C4-2B (cell line): ENCODE measurements around the gene ANKH.

ENCODE experiments used
- ZFX ChIP-seq: fragments of 450-650 bp; IDR thresholded peaks from 2 replicates; pipeline ENCODE4 v1.6.1; 2017
- TF ChIP-seq, protein P1 (sequence below): fragments of 450-650 bp; conservative IDR thresholded peaks from 2 replicates; pipeline ENCODE4 v1.5.1; 2017; ENCODE audit warnings: mild to moderate bottlenecking

- TF ChIP-seq, protein P1, sequence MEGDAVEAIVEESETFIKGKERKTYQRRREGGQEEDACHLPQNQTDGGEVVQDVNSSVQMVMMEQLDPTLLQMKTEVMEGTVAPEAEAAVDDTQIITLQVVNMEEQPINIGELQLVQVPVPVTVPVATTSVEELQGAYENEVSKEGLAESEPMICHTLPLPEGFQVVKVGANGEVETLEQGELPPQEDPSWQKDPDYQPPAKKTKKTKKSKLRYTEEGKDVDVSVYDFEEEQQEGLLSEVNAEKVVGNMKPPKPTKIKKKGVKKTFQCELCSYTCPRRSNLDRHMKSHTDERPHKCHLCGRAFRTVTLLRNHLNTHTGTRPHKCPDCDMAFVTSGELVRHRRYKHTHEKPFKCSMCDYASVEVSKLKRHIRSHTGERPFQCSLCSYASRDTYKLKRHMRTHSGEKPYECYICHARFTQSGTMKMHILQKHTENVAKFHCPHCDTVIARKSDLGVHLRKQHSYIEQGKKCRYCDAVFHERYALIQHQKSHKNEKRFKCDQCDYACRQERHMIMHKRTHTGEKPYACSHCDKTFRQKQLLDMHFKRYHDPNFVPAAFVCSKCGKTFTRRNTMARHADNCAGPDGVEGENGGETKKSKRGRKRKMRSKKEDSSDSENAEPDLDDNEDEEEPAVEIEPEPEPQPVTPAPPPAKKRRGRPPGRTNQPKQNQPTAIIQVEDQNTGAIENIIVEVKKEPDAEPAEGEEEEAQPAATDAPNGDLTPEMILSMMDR: no peak
- no peak for TF ChIP-seq ZFX
These were observed 98.0 kb downstream of the ANKH start for GRCh38 chr5:14773588-14773987.
